SK-N-SH treated with all-trans-retinoic acid at 6 μM for 48 hours (cell line): ENCODE data around the gene AP2B1.
"Not testable (repeated sequence)": the region's sequence is repeated elsewhere in the genome, so short reads cannot be mapped to it uniquely, and the experiment has no call there.

Experiments
- ATAC-seq: fragments of 200-7000 bp; cut with Tn5 transposase; 3 replicates; pipeline ENCODE4 v1.9.1; 2020; ENCODE audit warnings: mild to moderate bottlenecking, moderate library complexity
- BACH2 ChIP-seq: fragments of 250-450 bp; sonication (Bioruptor Pico); IDR thresholded peaks from 2 replicates; pipeline ENCODE4 v1.9.0; 2021; ENCODE audit warnings: mild to moderate bottlenecking, borderline replicate concordance
- CREB5 ChIP-seq: fragments of 250-450 bp; sonication (Bioruptor Pico); IDR thresholded peaks from 2 replicates; pipeline ENCODE4 v1.5.1; 2020; ENCODE audit warnings: low read depth, mild to moderate bottlenecking, moderate library complexity
- CSDC2 ChIP-seq: fragments of 250-450 bp; sonication (Bioruptor Pico); IDR thresholded peaks from 2 replicates; pipeline ENCODE4 v1.5.0; 2020; ENCODE audit warnings: mild to moderate bottlenecking, moderate library complexity
- ESRRG ChIP-seq: fragments of 250-450 bp; sonication (Bioruptor Pico); IDR thresholded peaks from 2 replicates; pipeline ENCODE4 v1.6.1; 2021; ENCODE audit warnings: mild to moderate bottlenecking
- GLIS3 ChIP-seq: fragments of 250-450 bp; sonication (Bioruptor Pico); IDR thresholded peaks from 2 replicates; pipeline ENCODE4 v1.5.0; 2020; ENCODE audit warnings: mild to moderate bottlenecking, moderate library complexity
- ISL1 ChIP-seq: fragments of 250-450 bp; sonication (Bioruptor Pico); IDR thresholded peaks from 2 replicates; pipeline ENCODE4 v2.1.2; 2022; ENCODE audit warnings: mild to moderate bottlenecking, moderate library complexity
- PATZ1 ChIP-seq: fragments of 250-450 bp; sonication (Bioruptor Pico); IDR thresholded peaks from 2 replicates; pipeline ENCODE4 v1.8.0; 2020; ENCODE audit warnings: mild to moderate bottlenecking, moderate library complexity, borderline replicate concordance
- RARB ChIP-seq: fragments of 250-450 bp; sonication (Bioruptor Pico); IDR thresholded peaks from 2 replicates; pipeline ENCODE4 v1.8.0; 2021; ENCODE audit warnings: mild to moderate bottlenecking, moderate library complexity
- SNAI2 ChIP-seq: fragments of 250-450 bp; sonication (Bioruptor Pico); IDR thresholded peaks from 2 replicates; pipeline ENCODE4 v1.5.0; 2020; ENCODE audit warnings: mild to moderate bottlenecking, moderate library complexity
- TCF4 ChIP-seq: fragments of 250-450 bp; sonication (Bioruptor Pico); IDR thresholded peaks from 2 replicates; pipeline ENCODE4 v1.8.0; 2021; ENCODE audit warnings: mild to moderate bottlenecking, moderate library complexity, borderline replicate concordance
- TOX ChIP-seq: fragments of 250-450 bp; sonication (Bioruptor Pico); IDR thresholded peaks from 2 replicates; pipeline ENCODE4 v1.8.0; 2021; ENCODE audit warnings: mild to moderate bottlenecking, moderate library complexity, borderline replicate concordance
- TSHZ2 ChIP-seq: fragments of 250-450 bp; sonication (Bioruptor Pico); IDR thresholded peaks from 2 replicates; pipeline ENCODE4 v1.5.0; 2020; ENCODE audit warnings: mild to moderate bottlenecking, moderate library complexity
- ZC3H10 ChIP-seq: fragments of 250-450 bp; sonication (Bioruptor Pico); IDR thresholded peaks from 2 replicates; pipeline ENCODE4 v1.5.1; 2021; ENCODE audit warnings: mild to moderate bottlenecking, moderate library complexity
- ZFP3 ChIP-seq: fragments of 250-450 bp; sonication (Bioruptor Pico); IDR thresholded peaks from 2 replicates; pipeline ENCODE4 v1.5.0; 2020; ENCODE audit warnings: mild to moderate bottlenecking, moderate library complexity
- ZFP30 ChIP-seq: fragments of 450-650 bp; formaldehyde crosslinking; IDR thresholded peaks from 2 replicates; pipeline ENCODE4 v1.5.0; 2022; ENCODE audit warnings: mild to moderate bottlenecking, moderate library complexity
- ZNF565 ChIP-seq: fragments of 450-650 bp; formaldehyde crosslinking; conservative IDR thresholded peaks from 2 replicates; pipeline ENCODE4 v1.5.0; 2020; ENCODE audit warnings: low read depth, mild to moderate bottlenecking, moderate library complexity
- TF ChIP-seq, protein P1 (sequence below): fragments of 250-450 bp; sonication (Bioruptor Pico); IDR thresholded peaks from 2 replicates; pipeline ENCODE4 v1.5.1; 2021; ENCODE audit warnings: mild to moderate bottlenecking, moderate library complexity

Gene AP2B1

DNA sequence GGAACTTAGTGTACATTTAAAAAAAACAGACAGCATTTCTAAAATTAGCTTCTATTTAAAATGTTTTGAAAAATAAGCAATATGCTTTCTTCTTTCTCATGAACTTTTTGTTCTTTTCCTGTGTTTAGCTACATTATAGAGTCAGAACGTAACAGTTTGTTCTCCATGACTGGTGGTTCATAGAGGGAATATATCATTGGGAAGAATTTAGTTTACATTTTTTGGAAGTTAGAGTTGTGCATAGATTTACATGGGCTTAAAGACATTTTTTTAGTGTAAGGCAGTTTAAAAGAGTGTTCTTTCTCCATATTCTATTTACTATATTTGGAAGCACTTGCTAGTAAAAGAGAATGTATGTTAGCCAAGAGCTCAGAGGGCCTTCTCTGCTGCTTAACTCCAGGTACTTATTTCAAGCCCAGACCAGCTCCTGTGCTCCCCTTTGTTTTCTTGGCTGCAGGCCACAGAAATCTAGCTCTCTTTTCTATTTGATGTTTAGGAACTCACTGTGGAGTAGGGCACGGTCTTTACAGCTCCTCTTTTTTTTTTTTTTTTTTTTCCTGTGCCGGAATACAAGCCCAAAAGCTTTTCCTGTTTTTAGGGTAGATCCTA, 20.2 kb downstream of the AP2B1 start:
- no peak for ATAC-seq
- no peak for TF ChIP-seq TOX (CRISPR knock-in tag)
- TF ChIP-seq TSHZ2 (CRISPR knock-in tag), result no peak
- TF ChIP-seq, protein P1, sequence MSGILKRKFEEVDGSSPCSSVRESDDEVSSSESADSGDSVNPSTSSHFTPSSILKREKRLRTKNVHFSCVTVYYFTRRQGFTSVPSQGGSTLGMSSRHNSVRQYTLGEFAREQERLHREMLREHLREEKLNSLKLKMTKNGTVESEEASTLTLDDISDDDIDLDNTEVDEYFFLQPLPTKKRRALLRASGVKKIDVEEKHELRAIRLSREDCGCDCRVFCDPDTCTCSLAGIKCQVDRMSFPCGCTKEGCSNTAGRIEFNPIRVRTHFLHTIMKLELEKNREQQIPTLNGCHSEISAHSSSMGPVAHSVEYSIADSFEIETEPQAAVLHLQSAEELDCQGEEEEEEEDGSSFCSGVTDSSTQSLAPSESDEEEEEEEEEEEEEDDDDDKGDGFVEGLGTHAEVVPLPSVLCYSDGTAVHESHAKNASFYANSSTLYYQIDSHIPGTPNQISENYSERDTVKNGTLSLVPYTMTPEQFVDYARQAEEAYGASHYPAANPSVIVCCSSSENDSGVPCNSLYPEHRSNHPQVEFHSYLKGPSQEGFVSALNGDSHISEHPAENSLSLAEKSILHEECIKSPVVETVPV (CRISPR knock-in tag), result no peak
- TF ChIP-seq ESRRG (CRISPR knock-in tag), result no peak
- no peak for TF ChIP-seq TCF4
- no peak for TF ChIP-seq PATZ1 (CRISPR knock-in tag)
- TF ChIP-seq SNAI2 (CRISPR knock-in tag), result no peak
- TF ChIP-seq ZC3H10, result no peak
- TF ChIP-seq GLIS3 (CRISPR knock-in tag), result no peak
- TF ChIP-seq CSDC2 (CRISPR knock-in tag), result no peak
- no peak for TF ChIP-seq BACH2
- no peak for TF ChIP-seq ZFP3 (CRISPR knock-in tag)
- TF ChIP-seq ISL1 (CRISPR knock-in tag), result no peak
- TF ChIP-seq ZNF565, result no peak
- TF ChIP-seq RARB, result no peak
- no peak for TF ChIP-seq CREB5 (CRISPR knock-in tag)
- TF ChIP-seq, all 23 proteins: peak for 0

GRCh38 chr17:35609831-35610230, 22.7 kb downstream of the AP2B1 start:
- no peak for TF ChIP-seq ZFP3 (CRISPR knock-in tag)
- TF ChIP-seq TSHZ2 (CRISPR knock-in tag), result no peak
- TF ChIP-seq PATZ1 (CRISPR knock-in tag), result no peak
- TF ChIP-seq, protein P1 (CRISPR knock-in tag), result no peak
- no peak for TF ChIP-seq TOX (CRISPR knock-in tag)
- no peak for TF ChIP-seq ZFP30 (CRISPR knock-in tag)
- no peak for TF ChIP-seq ZNF565
- no peak for TF ChIP-seq ISL1 (CRISPR knock-in tag)
- no peak for TF ChIP-seq CREB5 (CRISPR knock-in tag)
- TF ChIP-seq TCF4, result no peak
- ATAC-seq, result no peak

DNA sequence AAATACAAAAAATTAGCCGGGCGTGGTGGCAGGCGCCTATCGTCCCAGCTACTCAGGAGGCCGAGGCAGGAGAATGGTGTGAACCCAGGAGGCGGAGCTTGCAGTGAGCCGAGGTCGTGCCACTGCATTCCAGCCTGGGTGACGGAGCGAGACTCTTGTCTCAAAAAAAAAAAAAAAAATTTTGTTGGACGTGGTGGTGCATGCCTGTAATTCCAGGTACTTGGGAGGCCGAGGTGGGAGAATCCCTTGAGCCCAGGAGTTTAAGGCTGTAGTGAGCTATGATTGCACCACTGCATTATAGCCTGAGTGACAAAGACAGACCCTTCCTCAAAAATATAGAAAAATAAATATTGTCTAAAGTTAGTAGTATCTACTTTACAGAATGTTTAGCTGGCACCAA, 23.6 kb downstream of the AP2B1 start:
- ATAC-seq, result not testable (repeated sequence)
